Activated T-cell treated with anti-CD3 and anti-CD28 coated beads for 1 hour (primary cell): Measurements from ENCODE around the gene VARS1.
"Not testable (repeated sequence)": the region's sequence is repeated elsewhere in the genome, so short reads cannot be mapped to it uniquely, and the experiment has no call there.

Experiments used
- DNase-seq: peaks from one replicate; pipeline ENCODE4 v3.0.0-alpha.2; 2020; ENCODE audit warnings: low read depth

Gene VARS1

DNA sequence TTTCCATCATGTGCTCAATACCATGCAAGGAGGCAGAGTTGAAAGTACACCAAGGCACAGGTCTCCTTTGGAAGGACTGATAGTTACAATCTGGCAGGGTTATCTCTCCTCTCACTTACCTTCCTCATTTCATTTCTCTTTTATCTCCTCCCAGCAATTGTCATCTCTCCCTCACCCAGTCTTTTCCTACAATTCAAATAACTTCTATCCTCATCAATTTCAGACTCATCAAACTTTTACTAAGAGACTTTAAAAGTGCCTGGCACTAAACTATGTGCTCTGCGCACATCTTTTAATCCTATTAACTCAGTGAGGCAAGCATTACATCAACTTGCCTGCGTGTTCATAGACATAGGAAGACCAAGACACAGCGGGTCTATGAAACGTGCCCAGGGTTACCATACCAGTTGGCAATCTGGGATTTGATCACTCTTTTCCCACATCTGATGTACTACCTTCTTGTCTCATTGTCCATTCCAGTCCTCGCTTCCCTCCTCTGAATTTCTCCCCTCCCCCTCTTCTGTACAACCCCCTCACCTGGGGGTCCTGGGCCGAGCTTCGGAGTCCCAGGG is 1.2 kb downstream of the VARS1 start:
- DNase-seq: no peak

DNA sequence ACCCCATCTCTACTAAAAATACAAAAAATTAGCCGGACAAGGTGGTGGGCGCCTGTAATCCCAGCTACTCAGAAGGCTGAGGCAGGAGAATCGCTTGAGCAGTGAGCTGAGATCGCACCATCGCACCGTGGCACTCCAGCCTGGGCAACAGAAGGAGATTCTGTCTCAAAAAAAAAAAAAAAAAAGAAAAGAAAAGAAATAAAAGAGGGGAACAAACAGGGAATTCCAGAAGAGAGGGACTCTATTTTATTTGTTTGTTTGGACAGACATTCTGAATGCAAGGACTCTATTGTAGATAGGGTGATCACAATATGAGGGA is 1.7 kb downstream of the VARS1 start:
- DNase-seq: not testable (repeated sequence)

DNA sequence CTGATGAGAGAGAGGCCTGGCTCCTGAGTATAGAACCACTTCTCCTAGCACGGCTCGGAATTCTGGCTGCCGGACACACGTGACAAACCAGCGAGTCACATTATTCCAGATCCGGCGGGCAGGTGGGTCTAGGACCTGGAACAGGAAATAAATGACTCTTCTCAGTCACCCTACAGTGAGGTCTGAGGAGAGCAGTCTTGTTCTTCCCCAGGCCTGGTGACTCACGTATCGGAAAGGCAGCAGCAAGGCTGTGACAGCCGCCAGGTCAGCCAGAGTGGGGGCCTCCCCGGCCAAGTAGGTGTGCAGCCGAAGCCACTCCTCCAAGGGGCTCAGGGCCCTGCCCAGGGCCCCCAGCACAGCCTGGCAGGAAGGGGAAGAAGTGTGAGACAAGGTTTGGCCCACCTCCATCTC is 2.8 kb downstream of the VARS1 start:
- no peak for DNase-seq

DNA sequence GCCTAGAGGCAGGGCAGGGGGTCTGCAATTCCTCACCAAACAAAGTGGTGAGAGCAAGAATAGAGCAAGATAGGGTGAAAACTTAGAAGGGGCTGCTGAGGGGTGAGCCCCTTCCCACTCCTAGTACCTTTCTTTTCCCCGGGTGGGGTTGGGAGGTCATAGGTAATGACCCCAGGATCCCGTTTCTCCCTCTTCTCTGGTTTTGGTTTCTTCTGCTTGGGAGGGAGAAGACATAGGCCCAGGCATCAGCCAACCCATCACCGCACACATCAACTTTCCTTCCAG is 3.5 kb downstream of the VARS1 start:
- no peak for DNase-seq

DNA sequence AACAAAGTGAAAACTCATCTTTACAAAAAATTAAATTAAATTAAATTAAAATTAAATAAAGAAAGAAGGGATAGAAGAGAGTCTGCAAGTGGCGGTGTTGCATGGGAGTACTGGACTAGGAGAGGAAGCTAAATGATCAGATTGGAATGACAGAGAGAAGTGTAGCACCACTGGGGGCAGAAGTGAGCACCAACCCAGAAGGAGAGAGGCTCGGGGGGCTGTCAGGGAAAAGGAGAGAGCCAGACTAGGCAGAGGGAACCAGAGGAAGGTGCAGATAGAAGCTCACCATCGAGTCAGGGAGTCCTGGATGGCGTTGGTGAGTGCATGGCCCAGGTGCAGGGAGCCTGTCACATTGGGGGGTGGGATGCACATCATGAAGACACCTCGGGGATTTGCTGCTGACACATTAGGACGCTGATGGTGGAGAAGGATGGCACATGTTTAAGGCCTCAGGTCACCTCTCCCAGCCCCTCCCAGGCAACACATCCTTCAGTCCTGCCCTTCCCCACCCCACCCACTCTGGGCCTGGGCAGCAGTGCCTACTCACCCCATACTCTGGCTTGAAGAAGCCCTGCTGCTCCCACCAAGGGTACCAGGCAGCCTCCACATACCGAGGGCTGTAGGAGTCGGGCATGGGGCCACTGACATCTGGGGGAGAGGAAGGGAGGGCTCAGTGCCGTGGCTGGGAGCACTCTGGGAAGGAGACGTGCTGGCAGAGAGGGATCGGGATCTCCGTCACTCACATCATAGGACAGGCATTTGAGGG is 4.0 kb downstream of the VARS1 start:
- no peak for DNase-seq

DNA sequence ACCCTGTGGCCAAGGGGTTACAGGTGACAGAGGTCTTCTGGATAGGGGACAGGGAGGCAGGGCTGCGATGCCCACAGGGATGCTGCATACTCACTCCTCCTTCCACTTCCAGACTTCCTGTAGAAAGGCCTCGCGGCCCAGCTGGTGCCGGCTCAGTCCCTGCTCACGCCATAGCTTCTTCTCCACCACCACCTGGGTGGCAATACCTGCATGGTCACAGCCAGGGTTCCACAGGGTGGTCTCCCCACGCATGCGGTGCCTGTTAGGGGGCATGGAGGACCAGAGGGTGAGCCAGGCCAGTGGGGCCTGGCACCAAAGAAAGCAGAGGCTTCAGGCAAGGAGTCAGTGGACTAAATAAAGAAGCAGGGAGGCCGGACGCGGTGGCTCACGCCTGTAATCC is 10.1 kb downstream of the VARS1 start:
- no peak for DNase-seq

DNA sequence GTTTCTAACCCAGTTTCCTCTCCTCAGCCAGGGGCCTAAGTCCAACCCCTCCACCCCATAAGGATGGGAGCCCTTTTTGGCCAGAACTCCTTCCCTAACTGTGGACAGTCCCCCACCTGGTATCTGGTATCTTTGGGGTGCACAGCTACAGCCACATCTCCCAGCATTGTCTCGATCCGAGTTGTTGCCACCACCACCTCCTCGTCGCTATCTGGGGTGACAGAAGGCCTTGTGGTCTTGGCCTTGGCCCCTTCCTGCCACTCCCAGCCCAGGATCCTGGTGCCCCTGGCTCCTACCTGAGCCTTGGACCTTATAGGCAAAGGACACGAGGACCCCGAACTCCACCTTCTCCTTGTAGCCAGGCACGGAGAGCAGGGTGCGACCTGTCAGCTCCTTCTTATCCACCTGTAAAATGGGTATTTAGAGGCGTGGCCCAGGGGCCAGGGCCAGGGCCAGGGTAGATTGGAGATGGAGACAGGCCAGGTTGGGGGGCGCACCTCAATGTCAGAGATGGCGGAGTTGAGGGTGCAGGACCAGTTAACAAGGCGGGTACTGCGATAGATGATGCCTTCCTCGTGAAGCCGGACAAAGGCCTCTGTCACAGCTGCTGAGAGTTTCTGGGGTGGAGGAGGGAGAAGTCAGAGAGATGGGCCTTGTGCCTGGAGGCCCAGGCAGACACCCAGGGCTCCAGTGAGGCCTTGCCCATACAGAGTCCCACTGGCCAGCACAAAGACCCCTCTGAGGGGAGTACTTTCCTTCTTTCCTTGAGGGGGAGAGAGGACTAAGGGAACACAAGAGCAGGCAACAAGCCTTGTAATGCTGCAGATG is 11.2 kb downstream of the VARS1 start:
- DNase-seq: no peak

DNA sequence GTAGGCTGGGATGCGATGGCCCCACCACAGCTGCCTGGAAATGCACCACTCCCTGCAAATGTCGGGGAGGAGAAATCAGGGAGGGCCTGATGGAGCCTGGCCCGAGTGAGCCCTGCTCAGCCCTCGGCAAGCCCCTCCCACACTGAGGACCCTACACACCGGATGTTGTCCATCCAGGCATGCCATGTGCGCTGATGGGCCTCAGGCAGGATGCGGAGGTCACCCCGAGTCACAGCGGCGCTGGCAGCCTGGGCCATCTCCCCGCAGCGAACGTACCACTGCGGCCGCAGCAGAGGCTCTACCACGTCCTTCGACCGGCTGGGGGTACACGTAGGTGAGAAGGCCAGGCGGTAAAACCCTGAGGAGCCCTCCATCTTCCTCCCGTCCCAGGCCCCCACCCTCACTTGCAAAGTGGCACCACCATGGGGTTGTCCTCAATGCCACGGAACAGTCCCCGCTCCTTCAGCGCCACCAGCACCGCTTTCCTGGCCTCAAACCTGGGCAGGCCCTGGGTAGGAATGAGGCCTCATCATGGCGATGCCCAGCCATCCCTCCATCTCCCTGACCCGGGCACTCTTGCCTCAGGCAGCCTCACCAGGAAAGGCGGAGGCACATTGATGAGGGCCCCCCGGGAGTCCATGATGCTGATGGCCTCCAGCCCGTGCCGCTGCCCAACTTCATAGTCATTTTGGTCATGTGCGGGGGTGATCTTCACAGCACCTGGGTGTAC is 13.3 kb downstream of the VARS1 start:
- no peak for DNase-seq

DNA sequence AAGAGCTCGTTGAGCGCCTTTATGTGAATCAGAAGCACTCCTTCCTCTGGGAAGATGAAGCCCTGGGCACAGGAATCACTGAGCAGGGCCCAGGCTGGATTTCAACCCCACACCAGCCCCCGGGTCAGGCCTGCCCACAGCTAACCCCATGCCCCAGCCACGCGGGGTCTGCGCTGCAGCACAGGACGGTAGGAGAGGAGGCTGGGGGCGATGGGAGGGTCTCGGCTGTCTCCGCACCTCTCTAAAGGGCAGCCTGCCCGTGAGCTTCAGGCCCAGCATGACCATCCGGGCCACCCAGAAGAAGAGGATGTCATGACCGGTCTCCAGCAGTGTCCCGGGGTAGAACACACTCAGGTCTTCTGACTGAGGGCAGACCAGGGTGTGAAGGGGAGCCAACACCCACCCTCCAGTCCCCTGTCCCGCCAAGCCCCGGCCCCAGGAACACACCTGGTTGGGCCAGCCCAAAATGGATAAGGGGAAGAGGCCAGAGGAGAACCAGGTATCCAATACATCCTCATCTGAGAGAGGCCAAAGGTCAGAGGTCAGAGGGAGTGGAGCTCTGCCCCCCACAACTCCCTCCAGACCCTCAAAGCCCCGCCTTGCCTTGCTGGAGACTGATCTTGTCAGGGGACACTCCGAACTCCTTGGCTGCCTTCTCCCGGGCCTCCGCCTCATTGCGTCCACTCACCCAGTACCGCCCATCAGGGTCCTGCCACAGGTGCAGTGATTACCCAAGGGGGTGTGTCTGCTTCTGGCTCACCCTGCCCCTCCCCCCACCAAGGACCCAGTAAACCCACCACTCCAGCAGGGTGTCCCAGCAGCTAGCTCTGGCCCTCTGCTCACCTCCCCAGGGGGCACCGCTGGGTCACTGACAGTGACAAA is 14.1 kb downstream of the VARS1 start:
- no peak for DNase-seq

DNA sequence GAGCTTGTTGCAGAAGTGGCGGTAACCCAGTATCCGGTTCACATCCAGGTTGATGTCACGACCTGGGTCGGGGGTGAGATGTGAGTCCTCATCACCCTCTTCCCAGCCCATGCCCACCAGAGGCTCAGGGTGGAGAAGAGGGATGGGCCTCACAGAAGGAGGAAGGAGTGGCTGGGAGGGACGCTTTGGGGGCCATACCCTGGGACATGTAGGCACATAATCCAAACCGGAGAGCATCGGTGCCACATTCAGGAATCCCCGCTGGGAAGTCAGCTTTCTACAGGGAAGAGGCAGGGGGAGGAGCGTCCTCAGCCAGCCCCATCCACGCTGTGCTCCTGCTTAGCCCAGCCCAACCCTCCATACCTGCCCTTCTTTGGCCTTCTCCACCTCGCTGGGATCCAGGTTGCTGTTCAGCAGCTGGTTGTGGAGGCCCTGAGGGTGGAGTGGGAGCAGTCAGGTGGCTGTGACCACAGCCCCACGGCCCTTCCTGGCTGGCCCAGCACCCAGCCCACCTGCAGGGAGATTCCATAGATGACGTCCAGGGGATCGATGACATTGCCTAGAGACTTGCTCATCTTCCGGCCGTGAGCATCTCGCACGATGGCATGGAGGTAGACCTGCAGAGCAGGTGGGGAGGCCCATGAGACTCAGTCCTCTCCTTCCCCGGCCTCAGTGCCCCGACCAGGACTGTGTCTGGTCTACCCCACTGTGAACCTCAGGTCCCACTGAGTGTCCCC is 14.9 kb downstream of the VARS1 start:
- no peak for DNase-seq

DNA sequence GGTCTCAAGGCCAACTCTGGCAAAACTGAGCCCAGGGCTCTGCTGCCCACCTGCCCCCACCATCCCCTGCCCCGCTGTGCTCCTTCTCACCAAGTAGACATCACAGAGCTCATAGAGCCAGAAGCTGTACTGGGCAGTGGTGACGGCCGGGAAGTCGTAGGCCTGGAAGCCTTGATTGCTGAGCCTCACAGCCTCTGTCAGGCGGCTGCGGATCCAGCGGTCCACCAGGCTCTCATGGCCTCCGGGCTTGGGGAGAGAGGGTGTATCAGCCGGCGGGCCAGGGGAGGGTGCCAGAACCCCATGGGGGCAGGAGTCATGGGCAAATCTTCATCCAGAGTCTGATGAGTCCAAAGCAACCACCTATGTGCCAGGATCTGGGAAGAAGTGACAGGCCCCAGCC is 15.6 kb downstream of the VARS1 start:
- no peak for DNase-seq

DNA sequence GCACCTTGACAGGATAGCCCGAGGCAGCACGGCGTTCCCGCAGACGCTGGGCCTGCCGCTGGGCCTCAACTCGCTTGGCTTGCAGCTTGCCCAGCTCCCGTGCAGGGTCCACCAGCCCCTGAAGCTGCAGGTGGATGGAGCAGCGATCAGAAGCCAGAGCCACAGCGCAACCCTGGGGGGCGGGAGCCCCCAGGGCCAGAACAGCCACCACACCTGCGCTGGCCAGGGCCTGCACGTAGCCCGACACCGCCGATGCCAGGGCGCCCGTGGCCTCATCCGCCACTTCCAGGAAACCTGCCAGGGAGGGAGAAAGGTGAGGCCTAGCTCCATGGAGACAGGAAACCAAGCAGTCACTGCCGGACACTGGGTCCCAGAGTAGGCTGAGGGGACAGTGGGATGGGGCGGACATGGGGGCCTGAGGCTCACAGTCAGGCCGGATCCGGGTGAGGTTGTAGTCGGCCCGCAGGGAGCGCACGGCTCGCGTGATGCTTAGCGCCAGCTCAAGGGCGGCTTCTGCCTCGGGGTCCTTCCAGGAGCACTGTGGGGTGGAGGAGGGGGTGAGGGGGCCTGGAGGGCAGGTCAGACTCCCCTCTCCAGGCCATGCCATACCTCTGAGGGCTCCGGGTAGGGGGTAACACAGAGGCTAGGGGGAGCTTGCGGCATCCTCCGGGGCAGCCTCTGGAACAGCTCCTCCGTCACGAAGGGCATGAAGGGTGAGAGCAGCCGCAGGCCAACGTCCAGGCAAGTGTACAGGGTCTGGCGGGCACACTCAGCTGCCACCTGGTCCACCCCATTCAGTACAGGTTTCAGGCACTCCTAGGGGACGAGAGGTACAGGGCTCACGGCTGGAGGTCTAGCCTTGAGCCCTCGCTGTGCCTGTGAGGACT is 16.3 kb downstream of the VARS1 start:
- DNase-seq: no peak

DNA sequence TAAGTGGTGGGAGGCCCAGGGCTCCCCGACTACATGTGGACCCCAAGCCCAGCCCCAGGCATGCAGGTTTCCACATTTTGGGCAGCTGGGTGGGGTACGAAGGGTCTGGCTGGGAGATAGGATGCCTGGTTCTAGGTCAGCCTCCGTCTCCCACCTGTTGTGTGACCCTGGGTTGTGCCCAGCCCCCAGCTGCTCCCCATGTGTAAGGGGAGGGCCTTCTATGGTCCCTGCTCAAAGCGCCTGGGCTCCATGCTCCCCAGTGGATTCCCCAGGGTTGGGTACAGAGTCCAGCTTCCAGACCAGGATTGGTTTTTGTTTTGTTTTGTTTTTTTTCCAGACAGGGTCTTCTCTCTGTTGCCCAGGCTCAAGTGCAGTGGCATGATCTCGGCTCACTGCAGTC is 17.4 kb downstream of the VARS1 start:
- no peak for DNase-seq

DNA sequence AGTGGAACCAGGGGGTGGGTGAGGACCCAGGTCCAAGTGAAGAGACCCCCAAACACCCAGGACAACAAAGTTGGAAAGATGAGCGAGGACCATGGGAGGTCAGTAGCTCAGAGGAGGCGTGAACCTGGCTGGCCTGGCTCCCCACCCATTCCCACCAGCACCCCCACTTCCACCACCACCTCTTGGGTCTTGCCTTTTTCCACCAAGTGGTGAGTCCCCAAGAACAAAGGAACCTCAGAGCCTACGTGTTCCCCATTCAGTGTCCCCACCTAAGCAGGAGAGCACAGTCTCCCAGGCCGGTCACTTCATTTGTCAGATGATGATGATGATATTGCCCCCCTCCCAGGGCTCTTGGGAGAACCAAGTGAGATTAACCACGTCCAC is 17.9 kb downstream of the VARS1 start:
- DNase-seq: no peak

DNA sequence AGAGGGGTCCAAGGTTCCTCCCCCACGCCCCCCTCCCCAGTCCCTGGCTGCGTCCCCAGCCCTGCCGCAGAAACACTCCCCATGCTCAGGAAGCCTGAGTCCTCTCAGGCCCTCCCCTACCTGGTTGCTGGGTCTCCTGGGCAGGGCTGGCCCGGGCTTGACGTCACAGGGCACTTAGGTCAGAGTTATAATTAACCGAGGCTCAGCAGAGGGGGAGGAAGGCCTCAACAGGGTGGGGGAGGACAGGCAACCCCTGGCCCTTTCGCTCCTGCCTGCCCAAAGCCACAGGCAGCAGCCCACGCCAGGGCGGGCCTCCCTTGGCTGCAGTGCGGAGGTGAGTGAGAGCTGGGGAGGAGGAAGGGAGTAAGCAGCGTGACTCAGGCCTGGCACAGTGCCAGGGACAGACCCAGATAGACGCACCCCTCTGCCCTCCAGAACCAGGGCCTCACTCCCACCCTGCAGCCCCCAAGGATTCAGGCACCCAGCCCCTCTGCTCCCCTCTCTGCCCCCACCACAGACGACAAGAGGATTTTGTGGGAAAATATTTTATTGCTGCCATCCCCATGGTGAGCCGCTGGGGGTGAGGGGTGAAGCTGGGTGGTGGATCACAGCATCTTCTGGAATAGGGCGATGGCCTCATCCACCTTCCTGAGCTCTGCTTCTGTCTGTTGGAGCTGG is 18.4 kb downstream of the VARS1 start, which contains the start of gene VWA7:
TSS of gene VWA7 (minus strand) at position 340 of the 678 bp plus-strand sequence. CDS start 549 bp downstream, outside the sequence.
- DNase-seq: peak; percentile 53

DNA sequence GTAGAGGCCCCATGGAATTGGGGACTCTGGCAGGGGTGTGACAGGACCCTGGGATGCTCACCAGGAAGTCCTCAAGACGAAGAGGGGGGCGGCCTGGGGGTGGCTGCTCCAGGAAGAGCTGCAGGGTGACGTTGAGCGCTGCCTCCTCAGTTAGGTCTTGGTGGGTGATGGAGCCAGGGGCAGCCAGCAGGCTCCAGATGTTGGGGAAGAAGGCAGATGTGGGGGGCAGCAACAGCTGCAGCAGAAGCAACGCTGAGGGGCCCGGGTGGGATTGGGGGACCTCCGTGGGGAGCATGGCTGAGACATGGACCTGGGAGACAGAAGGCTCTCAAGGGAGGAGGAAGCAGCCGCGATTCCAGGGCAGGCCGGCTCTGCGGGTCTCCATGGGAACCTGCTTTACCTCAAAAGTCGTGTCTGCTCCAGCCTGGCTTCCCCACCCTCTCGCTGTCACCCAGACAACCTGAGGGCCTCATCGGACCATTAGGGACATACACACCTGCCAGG is 19.0 kb downstream of the VARS1 start:
- DNase-seq: no peak

DNA sequence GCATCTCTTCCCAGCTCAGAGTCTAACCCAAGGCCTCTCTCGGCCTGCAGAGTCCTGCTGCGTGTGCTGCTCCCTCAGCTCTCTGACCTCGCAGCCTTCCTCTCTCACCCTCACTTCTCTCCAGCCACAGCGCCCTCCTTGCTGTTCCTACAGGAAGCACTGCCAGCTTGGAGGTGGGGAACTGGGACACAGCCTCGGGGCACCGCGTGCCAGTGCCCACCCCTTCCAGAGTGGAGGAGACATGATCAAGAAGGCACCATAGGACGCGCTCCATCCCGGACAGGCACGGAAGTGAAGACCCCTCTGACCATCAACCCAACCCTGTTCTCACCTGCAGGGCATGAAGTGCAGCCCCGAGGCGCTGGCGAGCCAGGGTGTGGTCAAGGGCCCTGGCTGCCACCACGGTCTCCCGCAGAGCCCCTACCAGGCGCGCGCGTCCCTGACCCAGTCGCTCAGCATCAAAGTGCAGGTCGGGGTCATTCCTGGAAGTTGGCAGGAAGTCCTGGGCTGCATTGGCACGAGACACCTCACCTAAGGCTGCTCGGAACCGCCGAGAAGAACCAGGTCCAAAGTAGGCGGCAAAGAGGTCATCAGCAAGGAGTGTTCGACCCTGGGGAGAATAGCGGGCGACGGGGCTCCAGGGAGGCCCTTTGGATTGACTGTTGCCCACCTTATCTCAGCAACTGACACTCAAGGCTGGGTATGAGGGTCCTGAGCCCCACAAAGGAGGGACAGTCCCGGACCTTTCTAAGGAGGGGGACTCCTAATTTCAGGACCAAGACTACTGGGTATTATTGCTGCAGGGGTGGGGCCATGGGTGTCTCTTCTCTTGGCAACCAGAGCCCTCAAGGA is 19.7 kb downstream of the VARS1 start:
- no peak for DNase-seq

DNA sequence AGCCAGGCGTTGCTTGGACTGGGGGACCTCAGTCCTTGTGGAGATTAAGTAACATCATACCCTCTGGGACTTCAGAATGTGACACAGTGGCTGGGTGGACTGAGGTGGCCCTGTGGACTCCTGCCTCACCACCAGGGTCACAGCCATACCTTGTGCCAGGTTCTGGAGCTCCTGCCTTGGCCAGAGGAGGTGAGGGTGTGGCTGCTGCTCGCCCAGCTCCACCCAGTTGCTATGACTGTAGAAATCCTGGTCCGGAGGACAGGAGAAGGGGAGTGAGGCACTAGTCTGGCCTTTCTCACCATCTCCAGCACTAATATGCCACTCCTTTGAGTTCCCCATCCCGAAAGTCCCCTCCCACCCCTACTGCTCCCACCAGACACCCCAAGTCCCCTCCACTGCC is 20.4 kb downstream of the VARS1 start:
- no peak for DNase-seq
